CD4-positive, alpha-beta T cell treated with Interleukin-17A for 1 hour (primary cell): ENCODE measurements around the gene SLC30A7.

Source experiments
- DNase-seq: peaks from one replicate; pipeline ENCODE4 v3.0.0-alpha.2; 2020

SLC30A7 gene

GRCh38 chr1:100988121-100988520 lies 92.2 kb downstream of the SLC30A7 start:
- no peak for DNase-seq

GRCh38 chr1:100989306-100990077 lies 93.6 kb downstream of the SLC30A7 start:
- no peak for DNase-seq

- DNase-seq: no peak
These were observed 99.5 kb downstream of the SLC30A7 start for GRCh38 chr1:100995198-100995988.

GRCh38 chr1:100998426-100998825 lies 102.5 kb downstream of the SLC30A7 start:
- no peak for DNase-seq

- no peak for DNase-seq
These were observed 104.4 kb downstream of the SLC30A7 start for GRCh38 chr1:101000131-101000873.

- peak; percentile 17 for DNase-seq
These were observed 106.7 kb downstream of the SLC30A7 start for GRCh38 chr1:101002551-101002950.

- DNase-seq: no peak
These were observed 107.2 kb downstream of the SLC30A7 start for GRCh38 chr1:101003012-101003650.

- no peak for DNase-seq
These were observed 108.2 kb downstream of the SLC30A7 start for GRCh38 chr1:101004061-101004460.

GRCh38 chr1:101004670-101005069 lies 108.8 kb downstream of the SLC30A7 start:
- DNase-seq: no peak

- peak; percentile 23 for DNase-seq
These were observed 109.3 kb downstream of the SLC30A7 start for GRCh38 chr1:101005183-101005582.

- DNase-seq: peak; percentile 46
These were observed 110.0 kb downstream of the SLC30A7 start for GRCh38 chr1:101005871-101006270.

GRCh38 chr1:101006553-101006952 lies 110.7 kb downstream of the SLC30A7 start:
- DNase-seq: no peak

- no peak for DNase-seq
These were observed 112.4 kb downstream of the SLC30A7 start for GRCh38 chr1:101008229-101008834.

GRCh38 chr1:101013776-101014175 lies 117.9 kb downstream of the SLC30A7 start:
- DNase-seq: no peak

- no peak for DNase-seq
These were observed 121.6 kb downstream of the SLC30A7 start for GRCh38 chr1:101017448-101017847.

GRCh38 chr1:101022294-101022693 lies 126.4 kb downstream of the SLC30A7 start:
- no peak for DNase-seq

GRCh38 chr1:101025283-101025656 lies 129.4 kb downstream of the SLC30A7 start:
- DNase-seq: no peak

GRCh38 chr1:101025657-101026429 lies 130.0 kb downstream of the SLC30A7 start, which contains the start of gene DPH5:
TSS of gene DPH5 (minus strand) at chr1:101025784. CDS start at chr1:101025443, 341 bp downstream.
- DNase-seq: peak; percentile 90

GRCh38 chr1:101026430-101026788 lies 130.5 kb downstream of the SLC30A7 start:
- DNase-seq: no peak

GRCh38 chr1:101027194-101027772 lies 131.4 kb downstream of the SLC30A7 start:
- DNase-seq: no peak

GRCh38 chr1:101028466-101028865 lies 132.6 kb downstream of the SLC30A7 start:
- no peak for DNase-seq
